ENCODE results near the gene LORICRIN. TPM values are rescaled to one million over a fixed set of nuclear protein-coding genes. Genes with fewer than 3 reads are reported as not detected.

Gene LORICRIN
- total RNA-seq, 2 donors from 2014 or later = not detected

DNA sequence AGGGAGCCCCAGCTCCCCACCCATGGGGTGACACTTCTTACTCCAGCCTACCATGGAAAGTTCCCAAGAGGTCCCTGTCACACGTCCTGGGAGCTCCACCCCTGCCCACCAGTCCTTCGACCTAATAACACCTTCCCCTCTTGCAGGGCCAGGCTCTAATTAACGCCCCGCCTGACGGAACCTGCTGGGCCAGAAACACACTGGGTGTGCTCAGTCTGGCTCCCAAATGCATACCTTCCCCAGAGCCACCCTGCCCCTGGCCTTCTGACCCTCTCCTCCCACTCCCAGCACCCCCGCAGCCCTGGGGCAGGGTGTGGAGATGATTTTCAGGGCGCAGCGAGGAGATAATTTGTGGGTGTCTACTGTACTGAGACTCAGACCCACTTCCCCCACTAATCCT, 32.7 kb downstream of the LORICRIN start:
- ATAC-seq (no peak), DNase-seq (no peak)
- intact Hi-C loops (cut with DNase I) = no loop called here

DNA sequence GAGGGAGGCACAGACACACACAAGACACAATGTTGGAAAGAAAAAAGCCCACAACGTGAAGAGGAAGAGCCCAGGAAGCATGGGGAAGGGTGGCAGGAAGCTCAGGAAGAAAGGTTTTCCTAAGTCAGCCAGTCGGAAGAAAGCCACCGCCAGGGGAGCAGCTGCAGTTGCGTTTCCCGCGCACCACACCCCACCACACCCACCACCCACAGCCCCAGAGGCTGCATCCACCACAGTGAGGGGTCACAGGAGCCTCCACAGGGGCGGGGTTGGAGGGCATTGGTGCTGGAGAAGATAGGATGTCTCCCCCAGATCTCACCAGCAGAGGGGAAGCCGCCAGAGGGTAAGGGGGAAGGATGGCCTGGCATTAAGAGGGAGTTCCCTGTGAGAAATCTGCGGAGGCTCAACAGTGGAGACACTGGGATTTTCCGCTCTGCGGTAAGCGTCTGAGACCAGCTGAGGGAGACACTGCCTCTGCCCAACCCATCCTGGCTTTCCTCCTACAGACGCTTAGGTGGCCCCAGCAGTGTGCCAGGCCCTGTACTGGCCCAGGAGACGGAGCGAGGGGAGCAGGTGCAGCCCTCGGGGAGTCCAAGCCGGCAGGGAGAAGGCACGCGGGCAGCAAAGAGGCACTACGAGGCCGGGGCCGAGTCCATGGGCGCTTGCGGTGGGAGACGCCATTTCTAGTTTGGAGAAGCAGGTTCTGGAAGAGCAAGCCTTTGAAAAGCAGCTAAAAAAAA, 33.4 kb downstream of the LORICRIN start:
- DNase-seq (no peak), ATAC-seq (no peak)
- intact Hi-C loops (cut with DNase I) = no loop called here

- DNase-seq (no peak), ATAC-seq (no peak)
- intact Hi-C loops (cut with DNase I) = no loop called here
Observed at GRCh38 chr1:153293480-153293775, 33.9 kb downstream of the LORICRIN start.

- DNase-seq (no peak), ATAC-seq (no peak)
- intact Hi-C loops (cut with DNase I) = no loop called here
Observed at GRCh38 chr1:153293851-153294250, 34.4 kb downstream of the LORICRIN start.

GRCh38 chr1:153302308-153302707, 42.8 kb downstream of the LORICRIN start:
- DNase-seq (no peak), ATAC-seq (no peak)
- intact Hi-C loops (cut with DNase I) = no loop called here

- intact Hi-C loops (cut with DNase I) = no loop called here
- ATAC-seq (no peak), DNase-seq (no peak)
Observed at GRCh38 chr1:153305682-153306081, 46.2 kb downstream of the LORICRIN start.

- ATAC-seq (no peak), DNase-seq (no peak)
- intact Hi-C loops (cut with DNase I) = no loop called here
Observed at GRCh38 chr1:153306303-153307220, 47.1 kb downstream of the LORICRIN start.

DNA sequence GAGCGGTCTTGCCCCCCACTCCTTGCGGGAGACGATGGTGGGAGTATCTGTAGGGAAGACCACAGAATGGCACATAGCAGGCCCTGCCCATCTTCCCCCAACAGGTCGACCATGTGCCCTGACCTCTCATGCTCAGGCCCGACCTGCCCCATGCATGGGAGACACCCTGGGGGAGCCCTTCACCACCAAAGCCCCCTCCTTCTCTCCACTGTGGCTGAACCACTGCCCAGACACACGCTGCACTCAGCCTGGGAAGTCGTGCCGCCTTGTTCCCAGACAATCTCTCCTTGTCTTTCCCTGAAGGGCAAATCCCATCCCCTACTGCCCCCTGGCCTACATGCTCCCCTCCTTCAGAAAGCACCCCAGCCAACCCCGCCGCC, 47.7 kb downstream of the LORICRIN start:
- DNase-seq (no peak), ATAC-seq (no peak)
- intact Hi-C loops (cut with DNase I) = no loop called here

- intact Hi-C loops (cut with DNase I) = no loop called here
- no peak for ATAC-seq
- DNase-seq = no peak
Observed at GRCh38 chr1:153308540-153308939, 49.1 kb downstream of the LORICRIN start.

- ATAC-seq = no peak
- intact Hi-C loops (cut with DNase I) = no loop called here
- DNase-seq = no peak
Observed at GRCh38 chr1:153309441-153309840, 50.0 kb downstream of the LORICRIN start.

DNA sequence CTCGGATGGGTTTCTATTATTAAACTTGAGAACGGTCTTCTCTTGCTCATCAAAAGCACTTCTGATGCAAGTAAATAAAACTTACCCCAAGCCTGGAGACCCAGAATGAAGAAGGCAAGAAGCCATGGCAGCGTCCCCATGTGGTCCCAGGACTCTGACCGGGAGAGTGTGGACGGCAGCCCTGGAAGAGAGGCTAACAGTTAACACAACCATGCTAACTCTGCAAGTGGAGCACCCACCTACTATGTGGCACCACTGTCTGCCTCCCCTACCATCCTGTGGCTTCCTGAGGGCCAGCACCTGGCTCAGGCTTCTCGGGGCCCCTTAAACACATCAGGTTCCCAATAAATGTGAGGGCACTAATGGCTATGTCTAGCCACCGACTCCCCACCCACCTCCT, 51.0 kb downstream of the LORICRIN start:
- ATAC-seq (no peak), DNase-seq (no peak)
- intact Hi-C loops (cut with DNase I) = no loop called here

Other genes starting within 250 kb of the LORICRIN start
- gene SPRR1B, start 228.5 kb upstream of the LORICRIN start, total RNA-seq = not detected
- not detected for gene SPRR2D, start 218.6 kb upstream of the LORICRIN start, total RNA-seq
- not detected for gene SPRR2A, start 202.2 kb upstream of the LORICRIN start, total RNA-seq
- not detected for gene SPRR2B, start 188.1 kb upstream of the LORICRIN start, total RNA-seq
- not detected for gene SPRR2E, start 165.2 kb upstream of the LORICRIN start, total RNA-seq
- gene SPRR2F, start 146.2 kb upstream of the LORICRIN start, total RNA-seq = not detected
- gene SPRR2G, start 108.8 kb upstream of the LORICRIN start, total RNA-seq = not detected
- not detected for gene LELP1, start 56.3 kb upstream of the LORICRIN start, total RNA-seq
- not detected for gene PRR9, start 42.1 kb upstream of the LORICRIN start, total RNA-seq
- not detected for gene PGLYRP3, start 53.3 kb downstream of the LORICRIN start, total RNA-seq
- not detected for gene PGLYRP4, start 89.2 kb downstream of the LORICRIN start, total RNA-seq
- gene S100A9, start 98.2 kb downstream of the LORICRIN start, total RNA-seq = 100 to 1,000 TPM; 184 to 529 TPM
- 1 to 10 TPM; 5.2 to 8.8 TPM for gene S100A12, start 115.9 kb downstream of the LORICRIN start, total RNA-seq
- 100 to 1,000 TPM; 112 to 201 TPM for gene S100A8, start 131.4 kb downstream of the LORICRIN start, total RNA-seq
- gene S100A7A, start 156.8 kb downstream of the LORICRIN start, total RNA-seq = not detected
- gene S100A7, start 201.0 kb downstream of the LORICRIN start, total RNA-seq = not detected